Lower leg skin (tissue), 3 donors: ENCODE measurements around the gene CD209.

Source experiments
- POLR2A ChIP-seq, 2 donors: fragments of 450-650 bp; IDR thresholded peaks; one replicate each; pipeline ENCODE4 v1.6.1; 2016 to 2017; ENCODE audit warnings: antibody characterized with exemption in 2 of 2, mild to moderate bottlenecking in 1 of 2, moderate library complexity in 1 of 2
- TF ChIP-seq, protein P1 (sequence below), 3 donors: fragments of 450-650 bp; IDR thresholded peaks; one replicate each; pipeline ENCODE4 v1.5.1; 2016; ENCODE audit warnings: antibody characterized with exemption in 3 of 3, mild to moderate bottlenecking in 3 of 3, moderate library complexity in 2 of 3

DNA sequence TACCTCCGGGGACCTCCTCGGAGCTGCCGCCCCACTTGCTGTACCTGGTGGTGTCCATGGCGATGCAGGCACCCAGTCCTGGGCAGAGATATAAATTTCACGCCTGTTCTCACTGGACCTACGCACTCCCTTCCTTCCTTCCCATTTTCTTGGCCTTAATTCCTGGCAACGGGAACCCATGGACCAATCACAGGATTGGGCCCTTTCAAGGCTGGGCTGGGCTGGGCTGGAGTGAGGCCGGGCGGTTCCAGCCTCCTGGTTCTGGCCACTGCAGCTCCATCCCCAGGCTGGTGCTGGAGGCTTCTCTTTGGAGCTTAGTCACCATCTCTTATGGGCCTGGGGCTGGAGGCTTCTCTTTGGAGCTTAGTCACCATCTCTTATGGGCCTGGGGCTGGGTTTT lies 15.3 kb downstream of the CD209 start, which contains the start of gene CLEC4G:
- TF ChIP-seq, protein P1, sequence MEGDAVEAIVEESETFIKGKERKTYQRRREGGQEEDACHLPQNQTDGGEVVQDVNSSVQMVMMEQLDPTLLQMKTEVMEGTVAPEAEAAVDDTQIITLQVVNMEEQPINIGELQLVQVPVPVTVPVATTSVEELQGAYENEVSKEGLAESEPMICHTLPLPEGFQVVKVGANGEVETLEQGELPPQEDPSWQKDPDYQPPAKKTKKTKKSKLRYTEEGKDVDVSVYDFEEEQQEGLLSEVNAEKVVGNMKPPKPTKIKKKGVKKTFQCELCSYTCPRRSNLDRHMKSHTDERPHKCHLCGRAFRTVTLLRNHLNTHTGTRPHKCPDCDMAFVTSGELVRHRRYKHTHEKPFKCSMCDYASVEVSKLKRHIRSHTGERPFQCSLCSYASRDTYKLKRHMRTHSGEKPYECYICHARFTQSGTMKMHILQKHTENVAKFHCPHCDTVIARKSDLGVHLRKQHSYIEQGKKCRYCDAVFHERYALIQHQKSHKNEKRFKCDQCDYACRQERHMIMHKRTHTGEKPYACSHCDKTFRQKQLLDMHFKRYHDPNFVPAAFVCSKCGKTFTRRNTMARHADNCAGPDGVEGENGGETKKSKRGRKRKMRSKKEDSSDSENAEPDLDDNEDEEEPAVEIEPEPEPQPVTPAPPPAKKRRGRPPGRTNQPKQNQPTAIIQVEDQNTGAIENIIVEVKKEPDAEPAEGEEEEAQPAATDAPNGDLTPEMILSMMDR (IDR thresholded peaks at IDR 0.05) = no peak
- TF ChIP-seq POLR2A (IDR thresholded peaks at IDR 0.05) = no peak
